Colon (tissue), 2 donors: ENCODE measurements around the gene STYXL2.

ENCODE experiments used
- FAIRE-seq: peaks from 2 replicates; lab custom pipeline; 2012; peaks lifted over from hg19 to GRCh38; lab: Jason Lieb, UNC
- donor health status: control.
- donor health status: control.

The STYXL2 gene

DNA sequence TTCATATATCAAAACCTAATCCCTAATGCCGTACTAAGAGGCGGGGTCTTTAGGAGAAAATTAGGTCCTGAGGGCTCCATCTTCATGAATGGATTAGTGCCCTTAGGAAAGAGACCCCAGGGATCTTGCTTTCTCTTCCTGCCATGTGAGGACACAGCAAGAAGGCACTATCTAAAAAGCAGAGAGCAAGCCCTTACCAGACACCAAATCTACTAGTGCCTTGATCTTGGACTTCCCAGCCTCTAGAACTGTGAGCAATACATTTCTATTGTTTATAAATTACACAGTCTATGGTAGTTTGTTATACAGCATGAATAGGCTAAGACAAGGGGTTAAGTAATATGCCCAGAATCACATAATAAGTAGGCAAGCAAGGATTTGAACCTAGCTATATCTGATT is 42.9 kb downstream of the STYXL2 start:
- no peak for FAIRE-seq

DNA sequence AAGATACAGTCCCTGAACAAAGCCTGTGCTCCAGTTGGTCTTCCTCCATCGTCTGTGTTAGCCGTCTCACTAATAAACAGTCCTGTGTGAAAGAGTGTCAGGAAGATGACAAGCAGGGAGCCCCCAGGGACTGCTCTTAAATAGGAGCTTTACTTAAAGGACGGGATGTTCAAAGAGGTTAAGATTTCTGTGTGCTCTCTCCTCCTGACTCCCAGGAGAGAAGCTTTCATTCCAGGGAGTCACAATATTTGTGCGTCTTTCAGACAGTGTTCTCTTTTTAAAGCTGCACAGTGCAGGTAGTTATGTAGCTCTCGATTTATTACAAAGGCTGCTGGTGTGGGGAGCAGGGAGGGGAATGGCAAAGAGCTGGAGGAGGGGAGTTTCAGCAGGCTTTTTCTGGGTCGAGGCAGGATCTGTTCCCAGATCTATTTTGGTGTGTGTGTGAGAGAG is 43.5 kb downstream of the STYXL2 start:
- no peak for FAIRE-seq

DNA sequence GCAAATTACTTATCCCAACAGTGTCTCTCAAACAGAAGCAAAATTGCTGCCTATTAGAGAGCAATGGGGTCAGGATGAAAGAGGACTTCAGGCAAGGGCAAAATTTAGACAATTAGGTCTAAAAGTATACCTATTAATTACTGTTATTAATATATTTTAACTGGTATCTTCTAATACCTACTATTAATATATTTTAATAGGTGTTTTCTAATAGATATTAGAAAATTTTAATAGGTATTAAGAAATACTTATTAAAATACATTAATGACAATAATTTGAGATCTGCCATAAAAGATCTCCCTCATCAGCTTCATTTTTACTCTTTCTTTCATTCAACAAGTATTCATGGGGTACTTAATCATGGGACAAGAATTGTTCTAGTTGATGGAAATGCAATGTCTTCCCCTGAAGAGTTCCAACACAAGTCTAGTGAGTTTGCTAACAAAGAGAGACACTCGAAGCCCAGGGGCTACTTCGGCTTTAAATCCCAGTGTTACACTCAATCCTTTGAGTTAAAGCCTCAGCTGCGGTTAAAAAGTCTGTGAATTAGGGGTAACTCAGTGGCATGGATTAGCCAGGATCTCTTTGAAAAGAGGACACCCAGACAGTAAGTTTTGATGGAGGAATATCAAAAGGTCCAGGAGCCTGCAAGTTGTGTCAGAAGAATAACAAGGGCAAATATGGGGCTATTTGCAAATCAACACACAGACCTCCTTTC is 44.1 kb downstream of the STYXL2 start:
- FAIRE-seq = no peak

DNA sequence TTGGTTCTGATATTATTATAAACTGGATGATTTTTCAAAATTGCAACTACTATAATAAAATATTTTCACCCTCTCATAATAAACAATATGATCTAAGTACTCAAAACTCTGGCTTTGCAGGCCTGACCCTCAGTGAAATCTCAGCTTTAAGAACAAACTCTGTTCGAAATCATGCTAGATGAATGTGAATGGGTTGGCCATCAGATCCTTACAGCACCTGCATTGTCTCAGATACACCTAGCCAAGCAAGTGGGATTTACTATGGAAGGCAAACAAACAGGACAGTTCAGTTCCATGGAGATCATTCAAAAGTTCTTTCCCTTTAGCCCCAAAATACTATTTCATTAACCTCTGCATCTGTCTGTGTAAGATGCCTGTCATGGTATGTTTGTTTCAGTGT is 44.8 kb downstream of the STYXL2 start:
- no peak for FAIRE-seq

DNA sequence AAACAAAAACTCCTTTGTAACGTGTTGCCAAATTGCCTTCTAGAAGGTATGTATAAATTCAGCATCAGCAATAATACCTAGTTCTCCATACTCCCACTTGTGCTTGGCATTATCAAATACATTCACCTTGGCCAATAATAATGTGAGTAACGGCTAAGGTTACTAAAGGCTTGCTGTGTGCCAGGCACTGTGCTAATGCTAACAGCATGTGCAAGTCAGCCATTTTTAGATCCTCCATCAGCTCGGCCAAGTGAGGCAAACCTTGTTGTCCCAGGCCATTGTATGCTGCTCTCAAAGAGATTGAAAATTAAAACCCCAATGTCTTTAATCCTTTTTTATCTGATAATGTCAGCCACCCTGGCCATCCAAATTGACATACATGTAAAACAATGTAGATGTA is 48.1 kb downstream of the STYXL2 start:
- no peak for FAIRE-seq
